Measurements from ENCODE around the gene TRIM29.

DNA sequence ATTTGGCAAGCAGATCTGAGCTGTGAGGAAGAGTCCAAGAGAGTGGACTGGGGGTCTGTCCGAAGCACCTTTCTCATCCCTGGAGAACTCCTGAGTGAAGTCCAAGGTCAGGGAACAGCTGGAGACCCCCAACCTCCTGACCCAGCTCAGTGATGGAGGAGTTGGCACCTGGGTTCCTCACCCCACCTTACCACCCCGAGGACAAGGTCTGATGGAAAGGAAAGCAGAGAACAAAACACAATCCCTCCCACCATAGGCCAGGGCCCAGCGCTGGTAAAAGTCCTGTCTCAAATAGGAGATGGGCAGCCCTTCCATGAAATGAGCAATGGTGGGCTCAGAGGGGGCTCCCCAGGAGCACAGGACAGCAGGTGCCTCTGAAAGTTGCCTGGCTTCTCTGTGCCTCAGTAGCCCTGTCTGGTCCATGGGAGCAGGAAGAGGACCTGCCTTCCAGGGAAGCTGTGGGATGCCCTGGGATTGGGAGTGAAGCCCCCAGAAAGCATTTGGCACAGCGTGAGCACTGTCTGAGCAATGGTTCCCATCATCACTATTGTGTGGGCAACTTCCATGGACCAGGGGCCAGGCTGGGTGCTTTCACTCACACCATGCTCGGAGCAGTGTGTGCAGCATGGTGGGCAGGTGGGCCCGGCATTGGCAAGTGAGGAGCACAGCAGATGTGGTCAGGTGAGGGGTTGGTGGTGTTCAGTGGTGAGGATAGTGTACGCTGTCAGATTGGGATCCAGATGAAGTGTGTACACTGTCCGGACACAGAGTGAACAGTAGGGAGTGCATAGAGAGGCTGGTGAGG, 7.5 kb downstream of the TRIM29 start:
- TF ChIP-seq, protein P1, sequence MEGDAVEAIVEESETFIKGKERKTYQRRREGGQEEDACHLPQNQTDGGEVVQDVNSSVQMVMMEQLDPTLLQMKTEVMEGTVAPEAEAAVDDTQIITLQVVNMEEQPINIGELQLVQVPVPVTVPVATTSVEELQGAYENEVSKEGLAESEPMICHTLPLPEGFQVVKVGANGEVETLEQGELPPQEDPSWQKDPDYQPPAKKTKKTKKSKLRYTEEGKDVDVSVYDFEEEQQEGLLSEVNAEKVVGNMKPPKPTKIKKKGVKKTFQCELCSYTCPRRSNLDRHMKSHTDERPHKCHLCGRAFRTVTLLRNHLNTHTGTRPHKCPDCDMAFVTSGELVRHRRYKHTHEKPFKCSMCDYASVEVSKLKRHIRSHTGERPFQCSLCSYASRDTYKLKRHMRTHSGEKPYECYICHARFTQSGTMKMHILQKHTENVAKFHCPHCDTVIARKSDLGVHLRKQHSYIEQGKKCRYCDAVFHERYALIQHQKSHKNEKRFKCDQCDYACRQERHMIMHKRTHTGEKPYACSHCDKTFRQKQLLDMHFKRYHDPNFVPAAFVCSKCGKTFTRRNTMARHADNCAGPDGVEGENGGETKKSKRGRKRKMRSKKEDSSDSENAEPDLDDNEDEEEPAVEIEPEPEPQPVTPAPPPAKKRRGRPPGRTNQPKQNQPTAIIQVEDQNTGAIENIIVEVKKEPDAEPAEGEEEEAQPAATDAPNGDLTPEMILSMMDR (IDR thresholded peaks at IDR 0.05) = no peak
- no peak for TF ChIP-seq EZH2 (IDR thresholded peaks at IDR 0.05)
- TF ChIP-seq EZH2phosphoT487 (IDR thresholded peaks at IDR 0.05) = no peak

Measured in neural progenitor cell (in vitro differentiated cells).